T-helper 2 cell (primary cell): ENCODE measurements around the gene ZNF76.

Experiments
- DNase-seq, 5 experiments: peaks; one replicate each; pipeline versions ENCODE4 v3.0.0 to v3.0.0-alpha.2; 2012 to 2022

The ZNF76 gene

DNA sequence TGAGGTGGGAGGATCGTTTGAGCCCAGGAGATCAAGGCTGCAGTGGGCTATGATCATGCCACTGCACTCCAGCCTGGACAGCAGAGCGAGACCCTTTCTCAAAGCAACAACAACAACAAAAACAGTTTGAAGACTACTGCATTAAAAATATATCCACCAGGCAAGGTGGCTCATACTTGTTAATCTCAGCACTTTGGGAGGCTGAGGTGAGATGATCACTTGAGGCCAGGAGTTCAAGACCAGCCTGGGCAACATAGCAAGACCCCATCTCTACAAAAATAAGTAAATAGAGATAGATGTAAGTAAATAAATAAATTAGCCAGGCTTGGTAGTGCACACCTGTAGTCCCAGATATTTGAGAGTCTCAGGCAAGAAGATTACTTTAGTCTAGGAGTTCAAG, 12.5 kb downstream of the ZNF76 start:
- no peak for DNase-seq

DNA sequence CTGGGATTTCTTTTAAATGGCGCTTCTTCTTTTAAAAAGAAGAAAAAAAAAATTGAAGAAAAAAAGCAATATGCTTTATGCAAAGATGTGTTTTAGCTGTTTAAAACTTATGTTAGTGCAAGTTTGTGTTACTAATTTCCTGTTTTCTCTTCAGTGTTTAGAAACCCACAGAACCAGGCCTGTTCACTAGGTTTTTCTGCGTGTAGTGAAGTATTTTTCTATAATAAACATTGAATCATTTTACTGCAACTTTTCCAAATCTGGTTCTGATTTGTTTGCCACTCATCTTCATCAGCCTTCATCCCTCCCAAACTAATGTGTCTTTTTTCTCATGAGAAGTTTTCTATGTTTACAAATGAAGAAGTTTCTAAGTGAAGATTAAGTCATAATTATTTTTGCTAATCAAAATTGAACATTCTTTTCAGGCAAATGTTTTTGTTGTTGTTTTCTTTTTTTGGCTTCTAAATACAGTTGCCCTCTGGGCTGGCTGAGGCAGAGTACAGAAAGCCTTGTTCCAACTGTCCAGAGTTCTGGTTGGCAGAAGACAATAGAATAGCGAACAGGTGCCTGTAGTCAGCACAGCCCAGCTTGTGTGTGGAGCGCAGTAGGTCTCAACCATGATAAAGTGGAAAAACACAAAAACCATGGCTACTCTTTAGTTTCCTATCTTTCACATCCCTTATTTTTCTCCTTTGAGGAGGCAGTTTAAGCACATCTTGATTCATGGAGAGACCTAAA, 14.5 kb downstream of the ZNF76 start:
- no peak for DNase-seq

DNA sequence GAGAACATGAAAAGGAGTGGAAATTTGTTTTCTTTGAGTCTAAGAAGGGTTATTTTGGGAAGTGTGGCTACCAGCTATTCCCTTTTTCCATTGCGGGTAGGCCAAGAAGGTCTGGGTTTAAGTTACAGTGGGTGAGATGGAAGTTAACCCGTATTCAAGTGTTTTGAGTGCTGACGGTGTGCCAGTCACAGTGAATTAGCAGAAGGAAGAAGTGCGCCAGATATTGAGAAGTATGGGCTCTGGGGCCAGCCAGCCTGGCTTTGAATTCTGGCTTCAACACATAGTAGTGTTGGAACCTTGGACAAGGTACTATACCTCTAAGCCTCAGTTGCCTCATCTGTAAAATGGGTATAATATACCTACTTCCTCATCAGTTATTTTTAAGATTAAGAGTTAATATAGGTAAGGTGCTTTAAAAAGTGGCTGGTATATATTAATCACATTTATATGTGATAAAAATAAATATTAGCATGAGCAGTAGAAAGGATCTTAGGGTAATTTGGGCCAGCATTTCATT, 16.3 kb downstream of the ZNF76 start:
- no peak for DNase-seq

DNA sequence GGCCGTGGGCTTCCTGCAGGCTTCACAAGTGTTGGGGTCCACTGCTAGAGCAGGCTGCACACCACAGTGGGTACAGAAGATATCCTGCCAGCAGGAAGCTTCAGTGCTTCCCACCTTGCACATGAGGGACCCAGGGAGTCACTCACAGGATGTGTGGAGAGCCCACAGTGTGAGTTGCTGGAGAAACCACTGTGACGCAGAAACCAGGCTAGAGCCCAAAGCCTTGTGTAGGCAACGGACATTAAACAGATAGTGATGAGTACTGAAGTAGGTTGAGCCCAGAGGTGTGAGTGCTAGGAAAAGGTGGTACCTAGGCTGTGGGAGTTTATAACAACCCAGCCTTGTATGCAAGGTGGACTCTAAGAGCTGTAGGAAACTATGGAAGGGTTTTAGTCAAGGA, 19.2 kb downstream of the ZNF76 start:
- no peak for DNase-seq

DNA sequence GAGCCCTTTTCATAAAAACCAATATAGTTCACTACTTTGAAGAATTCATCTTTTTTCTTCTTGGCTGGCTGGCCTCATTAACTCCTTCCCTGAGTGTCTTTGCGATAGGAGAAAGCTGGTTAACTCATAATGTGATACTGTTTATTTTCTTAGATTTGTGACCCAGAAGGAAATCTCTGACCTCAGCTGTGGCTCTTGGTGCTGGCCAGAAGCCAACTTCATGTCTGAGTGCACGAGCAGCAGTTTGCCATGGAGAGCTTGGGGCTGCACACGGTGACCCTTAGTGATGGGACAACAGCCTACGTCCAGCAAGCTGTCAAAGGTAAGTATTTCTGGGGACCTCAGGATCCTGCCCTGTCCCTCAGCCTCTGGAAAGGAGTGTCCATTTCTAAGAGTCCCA, 21.4 kb downstream of the ZNF76 start:
- DNase-seq: no peak

DNA sequence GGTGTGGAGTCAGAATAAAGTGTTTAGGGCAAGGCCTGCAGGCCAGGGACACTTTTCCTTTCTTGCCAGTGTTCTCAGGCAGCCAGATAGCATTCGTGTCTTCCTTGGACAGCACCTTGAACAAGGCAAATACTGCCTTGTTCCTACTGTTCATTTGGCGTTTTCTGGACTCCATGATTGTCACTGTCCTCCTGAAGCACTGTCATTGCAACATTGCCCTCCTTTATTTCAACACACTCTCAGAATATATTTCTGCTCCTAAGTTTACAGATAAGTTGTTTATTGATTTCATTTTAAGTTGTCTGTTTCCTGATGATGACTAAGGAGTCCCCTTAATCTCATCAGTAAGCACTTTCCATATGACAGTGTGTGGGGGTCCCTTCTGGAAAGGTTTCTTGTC, 22.9 kb downstream of the ZNF76 start:
- DNase-seq: no peak

DNA sequence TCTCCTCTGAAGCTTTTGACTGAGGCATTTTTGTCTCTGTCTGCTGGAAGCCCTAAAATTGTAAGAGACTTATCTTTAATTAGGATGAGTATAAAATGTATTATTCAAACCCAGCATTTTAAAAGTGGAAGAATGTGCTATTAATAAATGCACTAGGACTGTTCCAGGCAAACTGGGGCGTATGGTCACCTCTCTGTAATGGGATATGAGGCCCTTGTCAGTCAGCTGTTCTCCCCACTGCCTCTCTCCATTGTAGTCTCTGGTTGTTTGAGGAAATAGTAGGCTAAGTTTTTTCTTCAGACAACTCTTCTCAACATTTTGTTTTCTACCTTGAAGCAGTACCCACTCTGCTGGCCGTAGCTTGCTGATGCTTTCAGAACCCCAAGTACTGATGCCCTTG, 23.8 kb downstream of the ZNF76 start:
- no peak for DNase-seq

DNA sequence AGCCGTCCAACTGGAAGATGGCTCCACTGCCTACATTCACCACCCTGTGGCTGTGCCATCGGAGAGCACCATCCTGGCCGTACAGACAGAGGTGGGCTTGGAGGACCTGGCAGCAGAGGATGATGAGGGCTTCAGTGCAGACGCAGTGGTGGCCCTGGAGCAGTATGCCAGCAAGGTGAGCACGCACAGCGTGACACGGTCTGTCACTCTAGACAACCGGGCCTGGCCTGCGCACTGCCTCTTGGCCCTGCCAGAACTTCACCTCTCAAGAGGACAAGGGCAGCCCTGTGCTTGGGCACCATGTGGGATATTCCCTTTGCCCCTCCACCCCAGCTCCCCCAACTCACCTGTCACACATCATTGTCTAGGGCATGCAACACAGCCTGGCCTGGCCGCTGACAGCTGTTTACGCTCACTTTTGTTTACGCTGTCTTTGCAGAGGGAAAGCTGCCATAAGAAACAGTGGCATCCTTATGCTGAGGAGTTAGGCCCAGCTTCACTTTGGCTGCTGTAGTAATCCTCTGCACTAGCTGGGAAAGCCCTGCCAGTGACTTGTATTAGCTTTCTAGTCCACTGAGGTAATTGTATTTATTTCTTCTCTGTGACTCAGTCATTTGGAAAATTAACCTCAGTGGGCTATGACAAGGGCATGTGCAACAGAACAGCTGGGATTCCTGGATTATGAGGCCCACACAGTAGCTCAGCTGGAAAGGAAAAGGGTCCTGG, 28.3 kb downstream of the ZNF76 start:
- DNase-seq: no peak

DNA sequence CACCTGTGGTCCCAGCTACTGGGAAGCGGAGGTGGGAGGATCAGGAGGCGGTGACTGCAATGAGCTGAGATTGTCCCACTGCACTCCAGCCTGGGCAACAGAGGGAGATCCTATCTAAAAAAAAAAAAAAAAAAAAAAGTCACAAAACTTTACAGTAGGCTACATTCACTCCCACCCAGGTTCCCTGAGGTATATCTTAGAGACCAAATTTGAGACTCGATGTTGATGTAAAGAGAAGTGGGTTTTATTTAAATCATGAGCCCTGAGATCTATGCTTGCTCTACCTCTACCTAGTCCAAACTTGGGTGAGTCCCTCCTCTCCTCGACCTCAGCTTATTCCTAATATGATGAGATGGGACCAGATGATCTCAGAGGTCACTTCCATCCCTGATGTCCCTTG, 29.3 kb downstream of the ZNF76 start:
- no peak for DNase-seq

DNA sequence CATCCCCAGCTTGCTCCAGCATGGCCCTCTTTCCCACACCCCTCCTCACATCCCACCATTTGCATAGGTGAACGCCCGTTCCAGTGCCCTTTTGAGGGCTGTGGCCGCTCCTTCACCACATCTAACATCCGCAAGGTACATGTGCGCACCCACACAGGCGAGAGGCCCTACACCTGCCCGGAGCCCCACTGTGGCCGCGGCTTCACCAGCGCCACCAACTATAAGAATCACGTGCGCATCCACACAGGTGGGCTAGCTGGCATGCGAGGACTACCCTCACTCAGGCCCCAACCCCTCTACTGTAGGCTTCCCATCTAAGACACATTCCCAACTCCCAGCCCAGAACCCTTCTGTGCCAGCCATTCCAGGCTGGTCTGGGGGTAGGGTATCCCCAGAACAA, 32.0 kb downstream of the ZNF76 start:
- DNase-seq: no peak

DNA sequence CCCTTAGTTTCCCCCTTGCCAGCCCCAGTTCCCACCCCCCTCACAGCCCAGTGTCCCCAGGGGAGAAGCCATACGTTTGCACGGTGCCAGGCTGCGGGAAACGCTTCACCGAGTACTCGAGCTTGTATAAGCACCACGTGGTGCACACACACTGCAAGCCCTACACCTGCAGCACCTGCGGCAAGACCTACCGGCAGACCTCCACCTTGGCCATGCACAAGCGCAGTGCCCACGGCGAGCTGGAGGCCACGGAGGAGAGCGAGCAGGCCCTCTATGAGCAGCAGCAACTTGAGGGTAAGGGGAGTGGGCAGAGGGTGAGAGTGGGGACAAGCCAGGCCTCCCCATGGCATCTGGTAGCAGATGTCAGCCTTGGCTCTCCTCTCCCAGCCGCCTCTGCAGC, 33.0 kb downstream of the ZNF76 start:
- no peak for DNase-seq

DNA sequence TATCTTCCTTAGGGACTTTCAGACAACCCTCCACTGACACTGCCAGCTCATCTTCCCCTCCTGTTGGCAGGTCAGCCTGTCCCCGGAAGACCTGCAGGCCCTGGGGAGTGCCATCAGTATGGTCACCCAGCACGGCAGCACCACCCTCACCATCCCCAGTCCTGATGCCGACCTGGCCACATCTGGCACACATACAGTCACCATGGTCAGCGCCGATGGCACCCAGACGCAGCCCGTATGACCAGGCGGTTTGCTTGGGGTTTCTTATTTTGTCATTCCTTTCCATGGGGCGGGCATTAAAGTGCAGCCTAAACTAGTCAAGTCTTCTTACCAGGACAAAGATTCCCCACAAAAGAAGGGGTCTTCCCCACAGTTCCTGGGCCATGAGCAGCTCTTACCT, 34.1 kb downstream of the ZNF76 start:
- DNase-seq: no peak

DNA sequence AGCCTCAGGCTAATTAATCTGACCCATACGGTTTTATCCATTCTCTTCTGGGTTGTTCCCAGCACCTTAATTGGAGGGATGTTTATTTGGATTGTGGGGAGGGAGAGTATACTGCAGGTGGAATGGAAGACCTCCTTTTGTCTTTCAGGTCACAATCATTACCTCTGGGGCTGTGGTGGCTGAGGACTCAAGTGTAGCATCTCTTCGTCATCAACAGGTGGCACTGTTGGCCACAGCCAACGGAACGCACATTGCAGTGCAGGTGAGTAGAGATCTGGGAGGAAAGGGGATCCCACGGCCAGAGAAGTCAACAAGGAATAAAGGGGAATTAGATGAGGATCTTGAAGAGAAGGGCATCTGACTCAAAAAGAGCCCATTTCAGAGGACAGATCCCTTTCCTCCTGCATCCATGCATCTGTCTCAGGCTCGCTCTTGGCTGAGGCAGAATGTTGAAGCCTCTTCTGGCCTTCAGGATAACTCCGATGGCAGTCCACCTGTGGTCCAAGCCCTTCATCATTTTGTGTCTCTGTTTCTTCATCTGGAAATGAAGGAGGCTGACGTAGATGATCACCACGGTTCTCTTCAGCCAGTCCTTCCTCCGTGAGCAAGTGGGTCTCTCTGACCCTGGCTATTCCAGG, 34.9 kb downstream of the ZNF76 start:
- DNase-seq: peak in 2 of 5 experiments; percentile 40 to 73

DNA sequence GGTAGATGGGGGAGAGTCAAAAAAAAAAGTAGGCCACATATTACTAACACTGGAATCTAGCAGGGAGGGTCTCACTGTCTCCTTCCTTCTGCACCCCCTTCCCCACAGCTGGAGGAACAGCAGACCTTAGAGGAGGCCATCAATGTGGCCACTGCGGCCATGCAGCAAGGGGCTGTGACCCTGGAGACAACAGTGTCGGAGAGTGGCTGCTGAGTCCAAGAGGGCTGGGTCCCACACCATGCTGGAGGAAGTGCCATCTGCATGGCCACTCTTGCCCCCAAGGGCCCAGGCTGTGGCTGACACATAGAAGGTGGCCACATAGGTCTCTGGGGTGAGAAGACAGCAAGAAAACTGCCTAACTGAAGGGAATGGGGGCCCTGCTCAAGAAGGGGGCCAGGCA, 35.5 kb downstream of the ZNF76 start:
- DNase-seq: no peak

DNA sequence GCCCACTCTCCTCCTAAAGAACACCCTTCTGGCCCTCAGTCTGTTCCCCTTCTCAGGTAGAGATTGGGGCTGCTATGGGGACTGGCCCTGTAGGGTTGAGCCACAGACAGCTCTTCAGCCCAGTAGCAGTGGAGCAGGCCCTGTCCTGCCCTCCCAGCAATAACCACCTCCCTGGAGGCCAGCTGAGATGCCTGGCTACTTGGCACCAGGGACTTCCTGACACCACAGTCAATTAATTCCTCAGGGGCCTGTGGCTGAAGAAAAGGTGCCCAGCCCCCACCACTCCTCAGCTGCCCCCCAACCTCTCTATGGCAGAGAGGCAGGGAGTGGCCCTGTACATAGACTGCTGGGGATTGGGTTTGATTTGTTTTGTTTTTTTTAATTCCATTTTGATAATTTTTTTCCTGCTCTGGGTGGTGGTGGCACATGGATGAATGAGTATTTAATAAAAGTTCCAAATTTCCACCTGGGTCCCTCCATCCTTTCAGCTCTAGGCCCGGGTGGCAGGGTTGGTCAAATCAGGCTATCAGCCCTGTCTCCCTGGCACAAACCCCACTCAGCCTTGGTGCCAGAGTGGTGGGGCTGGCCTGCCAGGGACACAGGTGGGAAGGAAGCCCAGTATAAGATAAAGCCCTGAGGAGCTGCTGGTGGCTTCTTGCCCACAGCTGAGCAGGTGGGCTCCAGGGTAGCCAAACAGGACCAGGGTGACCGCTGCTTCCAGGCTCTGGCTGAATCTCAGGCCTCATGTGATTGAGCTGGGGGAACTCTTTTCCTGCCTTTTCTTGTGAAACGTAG, 36.2 kb downstream of the ZNF76 start:
- DNase-seq: no peak

DNA sequence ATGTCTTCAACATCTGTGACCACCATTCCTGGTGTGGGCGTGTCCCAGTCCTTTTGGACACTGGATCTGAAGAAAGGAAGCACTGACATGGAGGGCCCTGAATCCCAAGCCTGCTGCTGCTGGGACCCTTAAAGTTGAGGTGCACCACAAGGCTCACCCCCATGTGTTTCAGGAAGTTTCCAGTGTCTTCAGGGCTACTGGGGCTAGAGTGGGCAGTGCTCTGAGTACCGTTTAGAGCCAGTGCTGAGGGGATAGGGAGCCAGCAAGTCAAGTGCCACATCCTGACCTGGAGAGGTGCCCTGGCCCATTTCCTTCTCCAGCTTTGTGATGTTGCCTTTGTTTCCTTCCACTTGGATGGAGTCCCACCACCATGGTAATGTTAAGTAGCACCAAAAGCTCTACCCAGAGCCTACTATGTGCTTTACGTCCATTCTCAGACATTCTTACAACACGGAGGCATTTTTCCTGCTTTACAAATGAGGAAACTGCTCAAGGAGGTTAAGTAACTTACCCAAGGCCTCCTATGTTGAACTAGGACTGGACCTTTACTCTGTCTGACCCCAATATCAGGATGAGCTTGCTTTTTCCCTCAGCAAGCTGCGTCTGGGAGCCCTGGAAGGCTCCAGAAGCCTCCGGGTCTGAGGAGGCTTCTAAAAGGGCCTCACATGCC, 37.5 kb downstream of the ZNF76 start:
- DNase-seq: no peak

DNA sequence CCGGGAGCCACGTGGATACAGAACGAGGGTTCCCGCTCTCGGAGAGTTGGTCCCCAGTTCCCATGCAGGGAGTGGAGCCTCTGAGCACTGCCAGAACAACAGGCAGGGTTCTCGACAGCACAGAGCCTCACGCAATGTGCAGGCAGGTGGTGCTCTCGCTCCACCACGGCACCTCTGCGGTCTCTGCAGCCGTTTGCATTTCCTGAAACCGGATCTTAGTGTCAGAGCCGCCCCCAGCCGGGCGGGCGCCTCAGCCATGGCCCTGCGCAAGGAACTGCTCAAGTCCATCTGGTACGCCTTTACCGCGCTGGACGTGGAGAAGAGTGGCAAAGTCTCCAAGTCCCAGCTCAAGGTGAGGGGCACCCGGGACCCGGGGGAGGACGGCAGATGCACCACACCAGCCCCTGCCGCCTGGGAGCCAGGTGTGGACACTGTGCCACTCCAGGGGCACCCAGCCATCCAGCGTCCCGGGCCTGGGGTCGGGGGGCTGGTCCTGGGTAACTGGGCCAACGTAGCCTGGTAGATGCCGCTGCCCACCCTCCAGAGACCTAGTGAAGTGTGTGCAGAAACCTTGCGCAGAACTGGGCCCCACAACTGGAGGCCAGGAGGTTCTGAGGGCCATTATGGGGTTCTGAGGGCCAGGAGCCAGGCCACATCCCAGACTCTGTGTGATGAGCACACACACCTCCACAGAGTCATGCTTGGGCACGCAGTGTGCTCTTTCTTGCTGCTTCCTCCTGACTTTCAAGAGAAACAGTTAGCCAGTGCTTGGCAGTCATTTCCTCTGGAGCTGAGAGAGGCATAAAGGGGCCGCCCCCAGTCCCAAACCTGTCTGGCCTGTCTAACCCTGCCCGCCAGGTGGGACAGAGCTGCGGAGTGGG, 38.3 kb downstream of the ZNF76 start, which contains the start of gene DEF6:
Gene DEF6 (plus strand): TSS at position 218 of the 881 bp plus-strand sequence. CDS start 39 bp downstream, at position 257.
- peak; percentile 69 to 95 (median 82) for DNase-seq

DNA sequence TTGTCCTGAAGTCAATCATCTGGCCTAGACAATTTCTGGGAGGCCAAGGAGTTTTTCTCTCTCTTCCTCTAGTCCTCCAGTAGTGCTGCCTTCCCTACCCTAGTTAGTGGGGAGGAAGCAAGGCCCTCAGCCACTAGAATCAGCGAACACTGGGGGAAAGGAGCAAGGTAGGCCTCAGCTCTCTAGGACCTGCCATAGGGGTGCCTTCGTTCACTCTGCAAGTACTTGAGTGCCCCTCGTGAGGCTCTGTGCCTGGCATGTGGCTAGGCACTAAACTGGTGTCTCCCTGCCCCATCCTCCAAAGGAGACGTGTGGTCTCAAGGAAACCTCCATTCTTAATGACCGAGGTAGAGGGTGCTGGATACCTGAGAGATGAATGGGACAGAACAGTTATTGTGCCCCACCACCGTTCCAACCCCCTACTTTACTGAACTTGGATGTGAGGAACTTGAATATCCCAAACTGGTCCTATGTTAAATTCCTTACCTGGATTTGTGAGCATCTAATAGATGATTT, 39.1 kb downstream of the ZNF76 start:
- DNase-seq: peak in 1 of 5 experiments; percentile 55

DNA sequence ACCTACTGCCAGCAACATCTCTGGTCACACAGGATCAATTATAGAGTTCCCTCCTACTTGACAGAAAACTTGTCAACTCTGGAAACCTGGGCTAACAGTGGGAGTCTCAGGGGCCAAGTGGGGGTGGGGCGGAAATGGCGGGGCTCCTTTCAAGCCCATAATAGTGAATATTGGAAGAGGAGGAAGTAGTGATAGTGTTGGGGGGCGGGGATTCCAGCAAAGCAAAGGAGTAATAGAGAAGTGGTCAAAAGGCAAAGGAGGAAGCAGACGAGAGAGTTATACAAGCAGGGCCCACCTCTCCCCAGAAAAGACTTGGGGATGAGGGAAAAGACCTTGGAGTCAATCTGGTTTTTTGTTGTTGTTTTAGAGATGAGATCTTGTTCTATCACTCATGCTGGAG, 40.1 kb downstream of the ZNF76 start:
- peak in 1 of 5 experiments; percentile 53 for DNase-seq

DNA sequence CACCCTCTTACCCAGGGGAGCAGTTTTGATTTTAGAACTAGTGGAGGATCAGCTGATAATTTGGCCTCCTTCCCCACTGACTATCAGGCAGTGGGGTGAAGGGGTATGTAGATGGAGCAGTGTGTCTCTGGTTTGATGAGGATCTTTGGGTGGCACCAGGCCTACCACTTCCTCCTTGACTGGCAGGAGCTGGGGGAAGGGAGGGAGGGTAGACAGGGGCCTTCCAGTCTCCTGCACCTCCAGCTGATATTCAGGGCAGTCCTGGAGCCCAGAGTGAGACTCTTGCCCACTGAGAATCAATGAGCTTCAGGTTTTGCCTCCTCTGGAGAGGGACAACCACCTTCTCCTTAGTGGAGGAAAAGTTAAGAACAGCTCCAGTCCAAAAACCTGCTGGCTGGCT, 41.3 kb downstream of the ZNF76 start:
- peak in 3 of 5 experiments; percentile 40 to 90 (median 68) for DNase-seq
